ENCODE results near the gene HS3ST3A1. TPM values are rescaled to one million over a fixed set of nuclear protein-coding genes. Genes with fewer than 3 reads are reported as not detected.

Gene HS3ST3A1
- total RNA-seq, 1 experiment from 2014 or later = 3.4 TPM

GRCh38 chr17:13589658-13590057 lies 12.1 kb downstream of the HS3ST3A1 start:
- DNase-seq = no peak
- H3K4me2 ChIP-seq (ENCODE audit: insufficient read depth, insufficient read length, low read length) = no peak overlapping the region
- no peak overlapping the region for H2AK5ac ChIP-seq (ENCODE audit: insufficient read length, low read length)
- no peak overlapping the region for H2BK120ac ChIP-seq (ENCODE audit: low read depth, low read length, poor library complexity, severe bottlenecking)
- no peaks in the 10 kb centered on the region for H3K79me2 ChIP-seq (ENCODE audit: insufficient read depth, low read length)
- no CpG with 5 or more reads among the region's 6 CpGs for WGBS (ENCODE audit: extremely low coverage, insufficient read length, low lambda C conversion rate)
- Mint-ChIP-seq H3K9me3 (no peaks in the 10 kb centered on the region; a peak in 1 of 5 replicates), H3K4me3 (no peak overlapping the region), H3K27me3 (ENCODE audit: low read depth) (no peaks in the 10 kb centered on the region), H3K27ac (peak overlapping the region in 2 of 3 experiments; percentile 40 to 46; a peak in 2 of 7 replicates), H3K36me3 (ENCODE audit: insufficient read depth in 1 of 3, low read depth in 3 of 3) (peaks cover 0 to 4% (median 4%) of the 10 kb centered on the region in 3 experiments; a peak in 5 of 7 replicates), H3K4me1 (peaks cover 19 to 21% of the 10 kb centered on the region in 2 experiments)
- no peaks in the 10 kb centered on the region for H3K79me1 ChIP-seq (ENCODE audit: insufficient read depth, low read depth, low read length, poor library complexity, severe bottlenecking)
- H2BK12ac ChIP-seq (ENCODE audit: insufficient read length, low read depth, low read length) = no peak overlapping the region
- no peak overlapping the region for H2BK15ac ChIP-seq (ENCODE audit: low read depth, low read length)
- H4K8ac ChIP-seq (replicated peaks; ENCODE audit: insufficient read length, low read depth, low read length) = no peak overlapping the region
- no peak overlapping the region for H3T11ph ChIP-seq (ENCODE audit: low read length)
- no peaks in the 10 kb centered on the region for H3K9me3 ChIP-seq (ENCODE audit: control insufficient read depth, low read depth, low read length)
- no peak overlapping the region for H3K23ac ChIP-seq (ENCODE audit: insufficient read length, low read depth, low read length)
- no peak overlapping the region for H3K18ac ChIP-seq (ENCODE audit: insufficient read length, low read depth, low read length)
- no peak overlapping the region for H2AFZ ChIP-seq (ENCODE audit: low read length)
- H3K27ac ChIP-seq (ENCODE audit: insufficient read length, low read depth, low read length) = no peak overlapping the region
- no peak overlapping the region for H3K9ac ChIP-seq (ENCODE audit: extremely low read depth, insufficient read length, low read length)
- TF ChIP-seq CTCF (conservative IDR thresholded peaks at IDR 0.05) = no peak
- H4K5ac ChIP-seq (ENCODE audit: insufficient read length, low read depth, low read length) = no peak overlapping the region
- H3K56ac ChIP-seq (ENCODE audit: insufficient read length, low read depth, low read length) = no peak overlapping the region
- peaks cover 2% of the 10 kb centered on the region; the same call in 1 of the 2 replicates for H3K4me1 ChIP-seq (ENCODE audit: insufficient read depth, low read length)
- no peaks in the 10 kb centered on the region for H3K27me3 ChIP-seq (ENCODE audit: insufficient read depth, low read length)
- H3K4ac ChIP-seq (ENCODE audit: low read depth, low read length) = no peak overlapping the region
- no peak overlapping the region for H2BK5ac ChIP-seq (ENCODE audit: insufficient read length, low read length)
- no peaks in the 10 kb centered on the region for H3K23me2 ChIP-seq (ENCODE audit: insufficient read length, low read depth, low read length, poor library complexity, severe bottlenecking)
- H4K20me1 ChIP-seq (ENCODE audit: control insufficient read depth, insufficient read depth, insufficient read length) = no peaks in the 10 kb centered on the region
- H4K91ac ChIP-seq (ENCODE audit: insufficient read length, low read depth, low read length) = no peak overlapping the region
- no peak overlapping the region for H3K14ac ChIP-seq (ENCODE audit: insufficient read depth, low read length)
- no peak overlapping the region for H2BK20ac ChIP-seq (ENCODE audit: low read depth, low read length, poor library complexity, severe bottlenecking)
